Lower lobe of right lung (tissue), 2 donors: Measurements from ENCODE around the gene CD19. TPM values are rescaled to one million over a fixed set of nuclear protein-coding genes. Genes with fewer than 3 reads are reported as not detected.

Experiments used
- ATAC-seq, 2 donors: fragments of 200-7000 bp; cut with Tn5 transposase; one replicate each; pipeline ENCODE4 v1.9.1; 2020 to 2022; ENCODE audit warnings: mild to moderate bottlenecking in 2 of 2, moderate library complexity in 2 of 2
- DNase-seq: peaks from one replicate; pipeline ENCODE4 v3.0.0-alpha.2; 2020
- H3K27ac ChIP-seq: fragments of 200-600 bp; one replicate; pipeline ENCODE4 v1.8.0; 2022
- H3K27me3 ChIP-seq: fragments of 200-600 bp; one replicate; pipeline ENCODE4 v1.8.0; 2022; ENCODE audit warnings: low read depth
- H3K36me3 ChIP-seq: fragments of 200-600 bp; one replicate; pipeline ENCODE4 v1.8.0; 2022; ENCODE audit warnings: mild to moderate bottlenecking
- H3K4me1 ChIP-seq: fragments of 200-600 bp; one replicate; pipeline ENCODE4 v1.8.0; 2022
- H3K4me3 ChIP-seq: fragments of 200-600 bp; one replicate; pipeline ENCODE4 v1.8.0; 2022; ENCODE audit warnings: mild to moderate bottlenecking
- H3K9me3 ChIP-seq: fragments of 200-600 bp; one replicate; pipeline ENCODE4 v1.8.0; 2022
- intact Hi-C: fragments of 100-400 bp; cut with DNase I; formaldehyde crosslinking; loops from one replicate; pipeline ENCODE4 v1.11.0; 2022
- total RNA-seq: library from RNA; stranded (reverse); fragmentation: NEBNext Ultra II Directional; extraction: Animal tissue kit (Norgen Biotek cat#: 25700); gene quantifications from one replicate; pipeline ENCODE4 v1.2.1, GENCODE V29; 2021
- TF ChIP-seq, protein P1 (sequence below): fragments of 200-600 bp; IDR thresholded peaks from one replicate; pipeline ENCODE4 v1.8.0; 2022; ENCODE audit warnings: antibody characterized with exemption, mild to moderate bottlenecking
- donor health status: DM: no; HTN: yes; CAD: no; lungs with severe emphysema.

Gene CD19
- total RNA-seq, 1 donor from 2014 or later = 0.21 TPM

- Histone ChIP-seq H3K9me3 (no peaks in the 10 kb centered on the region), H3K27me3 (no peaks in the 10 kb centered on the region), H3K4me3 (no peak overlapping the region), H3K27ac (no peak overlapping the region), H3K4me1 (no peaks in the 10 kb centered on the region), H3K36me3 (peaks cover 40% of the 10 kb centered on the region)
- TF ChIP-seq, protein P1, sequence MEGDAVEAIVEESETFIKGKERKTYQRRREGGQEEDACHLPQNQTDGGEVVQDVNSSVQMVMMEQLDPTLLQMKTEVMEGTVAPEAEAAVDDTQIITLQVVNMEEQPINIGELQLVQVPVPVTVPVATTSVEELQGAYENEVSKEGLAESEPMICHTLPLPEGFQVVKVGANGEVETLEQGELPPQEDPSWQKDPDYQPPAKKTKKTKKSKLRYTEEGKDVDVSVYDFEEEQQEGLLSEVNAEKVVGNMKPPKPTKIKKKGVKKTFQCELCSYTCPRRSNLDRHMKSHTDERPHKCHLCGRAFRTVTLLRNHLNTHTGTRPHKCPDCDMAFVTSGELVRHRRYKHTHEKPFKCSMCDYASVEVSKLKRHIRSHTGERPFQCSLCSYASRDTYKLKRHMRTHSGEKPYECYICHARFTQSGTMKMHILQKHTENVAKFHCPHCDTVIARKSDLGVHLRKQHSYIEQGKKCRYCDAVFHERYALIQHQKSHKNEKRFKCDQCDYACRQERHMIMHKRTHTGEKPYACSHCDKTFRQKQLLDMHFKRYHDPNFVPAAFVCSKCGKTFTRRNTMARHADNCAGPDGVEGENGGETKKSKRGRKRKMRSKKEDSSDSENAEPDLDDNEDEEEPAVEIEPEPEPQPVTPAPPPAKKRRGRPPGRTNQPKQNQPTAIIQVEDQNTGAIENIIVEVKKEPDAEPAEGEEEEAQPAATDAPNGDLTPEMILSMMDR = no peak
- DNase-seq (no peak), ATAC-seq (peak in 1 of 2 donors; percentile 7)
- intact Hi-C loops = no loop called here
Observed at GRCh38 chr16:28903344-28904042, 28.3 kb upstream of the CD19 start.

- intact Hi-C loops = no loop called here
- TF ChIP-seq, protein P1 = no peak
- peaks cover 47% of the 10 kb centered on the region for H3K36me3 ChIP-seq
Observed at GRCh38 chr16:28904363-28904762, 27.4 kb upstream of the CD19 start.

GRCh38 chr16:28904828-28905227 lies 26.9 kb upstream of the CD19 start:
- H3K9me3 ChIP-seq = no peaks in the 10 kb centered on the region
- H3K4me3 ChIP-seq = no peak overlapping the region
- DNase-seq (no peak), ATAC-seq (peak in 1 of 2 donors; percentile 6)
- H3K27me3 ChIP-seq = no peaks in the 10 kb centered on the region
- no peak overlapping the region for H3K27ac ChIP-seq
- intact Hi-C loops = no loop called here
- H3K36me3 ChIP-seq = peaks cover 52% of the 10 kb centered on the region
- no peaks in the 10 kb centered on the region for H3K4me1 ChIP-seq
- TF ChIP-seq, protein P1 = no peak

More at GRCh38 chr16:28904363-28904762, 27.4 kb upstream of the CD19 start:
- no peak for ATAC-seq
- Histone ChIP-seq H3K9me3 (no peaks in the 10 kb centered on the region), H3K4me1 (no peaks in the 10 kb centered on the region), H3K27me3 (no peaks in the 10 kb centered on the region), H3K27ac (no peak overlapping the region), H3K4me3 (no peak overlapping the region)
- DNase-seq = no peak

- ATAC-seq (no peak), DNase-seq (no peak)
- intact Hi-C loops = no loop called here
- Histone ChIP-seq H3K4me1 (no peaks in the 10 kb centered on the region), H3K9me3 (no peaks in the 10 kb centered on the region), H3K4me3 (no peak overlapping the region), H3K36me3 (peaks cover 53% of the 10 kb centered on the region), H3K27ac (no peak overlapping the region), H3K27me3 (no peaks in the 10 kb centered on the region)
- TF ChIP-seq, protein P1 = no peak
Observed at GRCh38 chr16:28905229-28905754, 26.5 kb upstream of the CD19 start.

DNA sequence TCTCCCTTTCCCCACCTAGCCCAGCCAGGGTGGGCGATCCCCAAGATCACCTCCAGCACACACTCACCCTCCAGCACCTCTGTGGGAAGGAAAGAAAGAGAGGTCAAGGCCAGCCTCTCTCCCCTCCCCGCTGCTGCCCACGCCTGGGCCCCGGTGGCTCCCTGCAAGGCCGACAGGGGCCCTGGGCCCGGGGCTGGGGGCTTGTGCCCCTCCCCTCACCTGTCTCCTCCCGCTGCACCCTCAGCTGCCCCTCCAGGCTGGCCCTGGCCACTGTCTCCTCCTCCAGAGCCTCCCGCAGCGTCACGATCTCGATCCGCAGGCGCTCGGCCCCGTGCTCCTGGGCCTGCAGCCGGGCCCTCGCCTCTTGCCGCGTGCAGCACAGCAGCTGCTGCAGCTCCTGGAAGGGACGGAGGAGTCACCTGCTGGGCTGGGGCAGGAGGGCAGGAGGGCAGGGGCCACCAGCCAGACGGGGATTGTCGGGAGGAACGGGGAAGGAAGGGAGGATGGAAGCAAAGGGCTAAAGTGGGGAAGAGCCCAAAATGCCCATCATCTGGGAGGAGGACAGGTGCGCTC lies 25.9 kb upstream of the CD19 start:
- Histone ChIP-seq H3K9me3 (no peaks in the 10 kb centered on the region), H3K4me1 (no peaks in the 10 kb centered on the region), H3K27me3 (no peaks in the 10 kb centered on the region), H3K36me3 (peaks cover 58% of the 10 kb centered on the region), H3K4me3 (no peak overlapping the region), H3K27ac (no peak overlapping the region)
- ATAC-seq = no peak
- DNase-seq = no peak
- TF ChIP-seq, protein P1 = no peak
- intact Hi-C loops = no loop called here
